SKM-1 (cell line): Measurements from ENCODE around the gene CDH4.

Experiments
- DNase-seq: peaks from one replicate; lab custom pipeline; 2025; ENCODE audit not compliant: unreplicated experiment; lab: John Stamatoyannopoulos, UW

CDH4 gene

GRCh38 chr20:61819921-61820825 lies 568.1 kb downstream of the CDH4 start:
- DNase-seq: no peak

- no peak for DNase-seq
These were observed 569.7 kb downstream of the CDH4 start for GRCh38 chr20:61821735-61822134.

DNA sequence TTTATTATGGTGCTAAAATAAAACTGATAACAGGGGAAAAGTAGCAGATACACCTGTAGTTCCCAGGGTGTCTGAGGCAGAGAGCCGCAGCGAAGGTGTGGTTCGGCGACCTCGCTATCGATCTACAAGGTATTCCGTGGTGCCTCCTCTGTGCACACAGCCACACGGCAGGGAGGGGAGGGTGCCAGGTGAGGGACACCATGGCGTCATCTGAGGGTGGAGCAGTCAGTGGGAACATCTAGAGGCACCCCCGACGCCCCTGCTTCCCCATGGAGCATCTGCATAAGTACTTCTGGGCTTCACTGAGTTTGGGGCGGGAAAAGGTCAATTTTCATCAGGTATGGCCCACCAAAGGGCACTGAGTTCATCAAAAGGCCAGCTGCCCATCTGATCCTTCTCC lies 570.3 kb downstream of the CDH4 start:
- DNase-seq: no peak

DNA sequence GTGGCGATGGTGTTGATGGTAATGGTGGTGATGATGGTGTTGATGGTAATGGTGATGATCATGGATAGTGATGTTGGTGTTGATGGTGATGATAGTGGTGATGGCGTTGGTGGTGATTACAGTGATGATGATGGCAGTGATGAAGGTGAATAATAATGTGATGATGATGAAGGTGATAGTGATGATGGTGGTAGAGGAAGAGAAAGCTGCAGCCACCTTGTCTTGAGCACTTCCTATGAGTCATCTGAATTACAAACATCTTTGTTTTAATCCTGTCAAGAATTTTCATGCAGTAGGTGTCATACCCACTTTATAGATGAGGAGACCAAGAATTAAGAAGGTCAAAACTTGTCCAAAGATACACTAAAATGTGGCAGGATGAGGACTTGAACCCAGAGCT lies 571.2 kb downstream of the CDH4 start:
- DNase-seq: no peak

GRCh38 chr20:61828891-61829290 lies 576.8 kb downstream of the CDH4 start:
- DNase-seq: no peak

- no peak for DNase-seq
These were observed 577.5 kb downstream of the CDH4 start for GRCh38 chr20:61829526-61829925.

DNA sequence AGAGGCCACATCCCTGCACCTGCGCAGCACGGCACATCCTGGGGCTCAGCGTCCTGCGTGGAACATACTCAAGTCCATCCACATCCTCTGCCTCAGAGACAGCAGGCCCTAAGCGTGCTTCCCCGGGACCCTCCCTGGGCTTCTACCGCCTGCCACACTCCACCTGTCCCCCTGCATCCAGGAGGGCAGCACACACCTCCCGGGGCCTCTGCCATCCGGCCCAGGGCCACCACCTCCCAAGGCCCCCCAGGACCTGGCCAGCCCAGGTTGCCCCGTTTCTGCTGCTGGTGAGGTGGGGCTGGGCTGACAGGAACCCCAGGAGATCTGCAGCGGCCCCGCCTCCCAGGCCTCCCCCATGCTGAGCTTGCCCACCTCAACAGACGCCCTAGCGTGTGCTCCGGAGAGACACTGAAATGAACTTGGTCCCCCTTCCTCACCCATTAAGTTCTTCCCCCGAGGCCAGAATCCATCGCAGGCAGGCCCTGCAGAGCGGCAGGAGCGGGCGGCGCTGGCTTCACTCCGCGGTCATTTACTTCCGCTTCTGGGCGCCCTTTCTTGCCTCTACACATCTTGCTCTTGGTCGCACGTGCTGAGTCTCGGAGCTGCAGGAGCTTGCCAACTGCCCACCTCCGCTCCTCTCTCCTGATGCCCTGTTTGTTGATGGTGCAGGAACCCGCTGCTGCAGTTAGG lies 578.3 kb downstream of the CDH4 start:
- no peak for DNase-seq

GRCh38 chr20:61830991-61831390 lies 578.9 kb downstream of the CDH4 start:
- DNase-seq: no peak

DNA sequence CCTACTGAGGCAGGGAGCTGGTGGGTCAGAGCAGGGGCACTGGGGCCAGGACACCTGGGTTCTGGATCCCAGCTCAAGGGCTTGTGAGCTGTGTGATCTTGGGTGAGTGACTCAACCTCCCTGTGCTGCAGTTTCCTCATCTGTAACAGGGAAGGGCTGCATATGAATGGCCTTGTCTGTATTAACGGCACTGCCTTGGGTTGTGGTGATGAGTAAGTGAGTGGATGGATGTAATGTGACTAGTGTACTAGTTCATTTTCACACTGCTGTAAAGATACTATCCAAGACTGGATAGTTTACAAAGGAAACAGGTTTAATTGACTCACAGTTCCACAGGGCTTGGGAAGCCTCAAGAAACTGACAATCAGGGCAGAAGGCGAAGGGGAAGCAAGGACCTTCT lies 580.1 kb downstream of the CDH4 start:
- DNase-seq: no peak

GRCh38 chr20:61833807-61834610 lies 581.9 kb downstream of the CDH4 start:
- DNase-seq: no peak

DNA sequence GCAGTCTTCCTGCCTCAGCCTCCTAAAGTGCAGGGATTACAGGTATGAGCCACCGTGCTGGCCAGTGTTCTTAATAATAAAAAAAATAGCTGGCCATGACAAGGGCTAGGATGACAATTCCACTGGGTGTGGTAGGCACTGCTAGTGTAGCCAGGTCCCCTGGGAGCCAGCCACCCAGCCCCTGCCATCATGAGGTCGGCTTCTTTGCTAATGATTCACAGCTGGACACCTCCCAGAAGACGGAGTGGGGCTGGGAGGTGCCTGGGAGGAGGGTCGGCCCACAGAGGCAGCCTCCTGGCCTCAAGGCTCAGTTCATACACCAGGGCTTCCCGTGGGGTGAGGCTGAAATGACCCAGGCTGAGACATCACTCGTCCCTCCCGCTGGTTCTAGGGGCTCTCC lies 583.2 kb downstream of the CDH4 start:
- no peak for DNase-seq

DNA sequence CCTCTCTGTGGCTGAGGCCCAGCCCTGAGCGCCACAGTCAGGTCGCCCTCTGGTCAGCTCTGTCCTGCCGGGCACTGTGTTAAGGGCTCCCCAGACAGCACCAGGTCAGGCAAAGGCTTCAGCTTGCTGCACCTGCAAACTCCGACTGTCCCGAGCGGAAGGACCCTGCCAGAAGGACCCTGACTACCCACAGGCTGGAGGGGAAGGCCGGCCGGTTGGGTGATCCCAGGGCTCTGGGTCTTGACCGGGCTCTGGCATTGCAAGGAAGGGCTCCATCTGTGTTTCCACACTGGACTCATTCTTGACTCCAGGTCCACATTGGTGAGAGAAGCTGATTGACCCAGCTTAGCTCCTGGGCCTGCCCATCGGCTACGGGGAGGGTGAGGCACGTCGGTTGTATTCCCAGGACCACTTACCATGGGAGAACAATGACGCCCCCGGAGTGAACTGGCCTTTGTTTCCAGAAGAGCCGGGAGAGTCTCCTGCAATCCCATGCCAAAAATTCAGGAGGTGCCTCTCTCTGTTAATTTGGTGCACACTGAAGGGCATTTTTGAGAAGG lies 583.8 kb downstream of the CDH4 start:
- DNase-seq: no peak

DNA sequence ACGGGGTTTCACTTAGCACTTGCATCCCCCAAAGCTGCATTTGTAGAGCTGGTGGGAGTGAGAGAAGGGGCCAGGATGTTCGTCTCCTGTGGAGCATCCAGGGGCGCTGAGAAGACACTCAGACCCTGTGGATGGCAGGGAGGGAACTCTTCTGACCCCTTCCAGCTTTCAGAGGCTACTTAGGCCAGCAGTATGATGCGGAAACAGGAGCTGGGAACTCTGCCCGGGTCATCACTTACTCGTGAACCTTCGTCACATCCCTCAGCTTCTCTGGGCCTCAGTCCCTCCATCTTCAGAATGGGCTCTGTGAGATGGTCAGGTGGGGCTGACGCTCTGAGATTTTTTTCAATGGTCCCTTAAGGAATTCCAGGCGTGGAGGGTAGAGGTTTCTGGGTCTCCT lies 585.1 kb downstream of the CDH4 start:
- DNase-seq: no peak

DNA sequence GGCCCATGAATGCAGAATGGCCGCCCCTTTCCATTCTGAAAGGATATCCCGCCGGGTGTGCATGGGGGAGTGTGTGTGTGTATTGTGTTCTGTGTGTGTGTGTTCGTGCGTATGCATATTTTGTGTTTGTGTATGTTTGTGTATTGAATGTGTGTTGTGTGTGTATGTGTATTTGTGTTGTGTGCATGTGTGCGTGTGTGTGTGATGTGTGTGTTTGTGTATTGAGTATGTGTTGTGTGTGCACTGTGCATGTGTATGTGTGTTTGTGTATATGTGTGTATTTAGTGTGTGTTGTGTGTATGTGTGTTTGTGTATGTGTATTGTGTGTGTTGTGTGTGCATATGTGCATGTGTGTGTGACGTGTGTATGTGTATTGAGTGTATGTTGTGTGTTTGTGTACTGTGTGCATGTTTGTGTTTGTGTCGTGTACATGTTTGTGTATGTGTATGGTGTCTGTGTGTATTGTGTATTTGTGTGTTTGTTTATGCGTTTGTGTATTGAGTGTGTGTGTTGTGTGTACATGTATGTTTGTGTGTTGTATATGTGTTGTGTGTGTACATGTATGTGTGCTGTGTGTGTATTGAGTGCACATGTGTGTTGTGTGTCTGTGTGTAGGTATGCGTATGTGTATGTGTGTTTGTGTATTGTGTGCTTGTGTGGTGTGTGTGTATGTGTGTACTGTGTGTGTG lies 587.3 kb downstream of the CDH4 start:
- DNase-seq: no peak

- DNase-seq: no peak
These were observed 588.1 kb downstream of the CDH4 start for GRCh38 chr20:61839912-61840778.

DNA sequence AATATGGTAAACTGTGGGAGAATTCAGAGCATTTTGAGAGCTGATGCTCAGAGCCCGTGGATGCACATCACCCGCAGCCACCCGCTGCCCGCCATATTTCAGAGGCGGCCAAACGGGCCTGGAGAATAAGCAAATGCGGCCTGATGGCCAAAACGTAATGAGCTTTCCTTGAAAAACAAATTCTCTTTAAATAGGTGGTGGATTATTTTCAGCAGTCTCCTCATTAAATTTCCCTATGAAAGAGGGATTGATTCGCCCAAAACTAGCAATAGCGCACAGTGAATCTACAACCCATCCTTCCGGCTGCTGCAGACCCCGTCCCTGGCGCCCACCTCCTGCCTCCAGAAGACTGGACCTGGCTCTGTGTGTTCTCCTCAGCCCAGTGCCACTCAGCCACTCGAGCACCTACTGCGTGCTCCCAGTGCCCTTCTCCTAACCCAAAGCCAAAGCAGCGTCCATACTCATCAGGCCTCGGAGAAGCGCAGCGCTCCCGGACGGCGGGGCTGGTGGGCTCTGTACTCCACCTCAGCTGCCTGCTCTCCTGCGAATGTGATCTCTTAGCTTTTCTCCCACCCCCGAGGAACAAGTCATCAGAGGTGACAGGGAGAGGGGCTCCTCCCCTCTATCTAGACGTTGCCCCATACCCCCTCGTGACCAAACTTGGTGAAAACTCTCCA lies 588.9 kb downstream of the CDH4 start:
- DNase-seq: no peak

DNA sequence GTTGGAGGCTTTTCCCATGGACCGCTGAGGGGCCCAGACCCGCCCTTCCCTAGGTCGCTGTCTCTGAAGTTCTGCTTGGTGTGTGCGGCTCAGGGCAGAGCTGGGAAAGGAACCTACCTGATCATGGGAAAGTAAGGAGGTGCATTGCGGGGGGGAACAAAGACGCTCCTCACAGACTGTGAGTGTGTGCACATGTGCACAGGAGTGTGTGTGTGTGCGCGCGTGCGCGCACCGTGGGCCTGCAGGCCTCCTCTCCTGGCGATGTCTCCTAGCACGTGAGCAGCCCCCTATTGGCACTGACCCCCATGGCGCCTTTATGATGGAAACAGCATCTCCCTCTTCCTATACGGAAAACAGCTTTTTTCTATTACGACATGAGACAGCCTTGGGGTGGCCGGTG lies 589.5 kb downstream of the CDH4 start:
- no peak for DNase-seq

DNA sequence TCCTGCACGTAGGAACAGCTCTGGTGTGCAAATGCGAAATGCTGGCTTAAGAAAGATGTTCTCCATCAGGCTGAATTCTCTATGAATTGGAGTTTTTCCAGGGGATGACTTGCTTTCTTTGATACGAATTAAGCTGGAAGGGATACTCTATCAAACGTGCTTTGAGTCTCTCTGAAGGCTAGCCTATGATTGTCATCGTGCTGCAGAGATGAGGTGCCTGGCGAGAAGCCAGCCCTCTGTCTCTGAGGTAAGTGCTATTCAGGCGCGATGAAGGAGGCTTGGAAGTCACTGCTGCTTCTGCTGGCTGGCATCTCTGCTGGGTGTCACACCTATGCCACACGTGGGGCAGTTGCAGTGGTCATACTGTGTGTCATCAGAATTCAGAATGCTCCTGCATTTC lies 589.9 kb downstream of the CDH4 start:
- DNase-seq: no peak

DNA sequence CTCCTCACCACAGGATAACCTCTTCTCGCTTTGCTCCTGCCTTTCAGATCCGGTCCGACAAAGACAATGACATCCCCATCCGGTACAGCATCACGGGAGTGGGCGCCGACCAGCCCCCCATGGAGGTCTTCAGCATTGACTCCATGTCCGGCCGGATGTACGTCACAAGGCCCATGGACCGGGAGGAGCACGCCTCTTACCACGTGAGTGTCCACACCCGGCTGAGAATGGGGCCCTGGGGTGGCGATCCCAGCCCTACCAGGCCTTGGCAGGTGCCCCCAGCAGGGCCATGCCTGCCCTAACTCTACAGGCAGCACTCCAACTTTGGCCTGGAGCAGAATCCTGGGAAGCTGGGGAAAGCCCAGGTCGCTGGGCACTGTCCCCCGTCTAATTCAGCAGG lies 592.6 kb downstream of the CDH4 start:
- no peak for DNase-seq
